GM23338 (cell line): ENCODE data around the gene STX4. TPM values are rescaled to one million over a fixed set of nuclear protein-coding genes. Genes with fewer than 3 reads are reported as not detected.

Source experiments
- ATAC-seq: fragments of 200-7000 bp; cut with Tn5 transposase; 3 replicates; pipeline ENCODE4 v1.9.1; 2020
- DNase-seq: peaks from one replicate; pipeline ENCODE4 v3.0.0-alpha.2; 2015; ENCODE audit warnings: low spot score
- H2AFZ ChIP-seq: fragments of 200-600 bp; sonication (generic); 2 replicates; pipeline ENCODE4 v1.8.0; 2016; ENCODE audit warnings: antibody characterized with exemption, mild to moderate bottlenecking, moderate library complexity
- H3F3A ChIP-seq: fragments of 200-600 bp; sonication (generic); replicated peaks from 2 replicates; pipeline ENCODE4 v1.8.0; 2017; ENCODE audit warnings: antibody characterized with exemption, mixed run types, low read depth
- H3K27ac ChIP-seq: fragments of 200-600 bp; sonication (generic); 2 replicates; pipeline ENCODE4 v1.6.1; 2016; ENCODE audit warnings: low read depth
- H3K27me3 ChIP-seq: fragments of 200-600 bp; sonication (generic); 2 replicates; pipeline ENCODE4 v1.8.0; 2016; ENCODE audit warnings: mild to moderate bottlenecking, mixed run types, moderate library complexity; ENCODE audit not compliant: insufficient read depth
- H3K36me3 ChIP-seq: fragments of 200-600 bp; sonication (generic); 2 replicates; pipeline ENCODE4 v1.8.0; 2016; ENCODE audit warnings: mild to moderate bottlenecking; ENCODE audit not compliant: insufficient read depth
- H3K4me1 ChIP-seq: fragments of 200-600 bp; sonication (generic); 2 replicates; pipeline ENCODE4 v1.8.0; 2016; ENCODE audit warnings: mild to moderate bottlenecking, moderate library complexity; ENCODE audit not compliant: insufficient read depth
- H3K4me2 ChIP-seq: fragments of 200-600 bp; sonication (generic); 2 replicates; pipeline ENCODE4 v1.7.1; 2017; ENCODE audit warnings: mixed run types
- H3K4me3 ChIP-seq: fragments of 200-600 bp; sonication (generic); 2 replicates; pipeline ENCODE4 v1.6.1; 2016; ENCODE audit warnings: mixed run types
- H3K79me2 ChIP-seq: fragments of 200-600 bp; sonication (generic); replicated peaks from 2 replicates; pipeline ENCODE4 v1.8.0; 2017; ENCODE audit warnings: mild to moderate bottlenecking; ENCODE audit not compliant: insufficient read depth
- H3K9me2 ChIP-seq: fragments of 200-600 bp; sonication (generic); 2 replicates; pipeline ENCODE4 v1.8.0; 2017; ENCODE audit not compliant: insufficient read depth
- H4K20me1 ChIP-seq: fragments of 200-600 bp; sonication (generic); replicated peaks from 2 replicates; pipeline ENCODE4 v1.8.0; 2017; ENCODE audit warnings: mild to moderate bottlenecking; ENCODE audit not compliant: insufficient read depth
- H3K27ac Mint-ChIP-seq: 2 replicates; pipeline ENCODE4 v1.8.0; 2020; ENCODE audit warnings: inconsistent platforms, mild to moderate bottlenecking, moderate library complexity, mixed read lengths
- H3K27me3 Mint-ChIP-seq: 3 replicates; pipeline ENCODE4 v1.8.0; 2022; ENCODE audit warnings: low read depth, mild to moderate bottlenecking, moderate library complexity, mixed read lengths, inconsistent platforms; ENCODE audit not compliant: insufficient read depth, poor library complexity
- H3K36me3 Mint-ChIP-seq: 3 replicates; pipeline ENCODE4 v1.8.0; 2021; ENCODE audit warnings: low read depth, mild to moderate bottlenecking, inconsistent platforms, moderate library complexity, mixed read lengths
- H3K4me1 Mint-ChIP-seq: 3 replicates; pipeline ENCODE4 v1.8.0; 2020; ENCODE audit warnings: mild to moderate bottlenecking, inconsistent platforms, mixed read lengths
- H3K4me3 Mint-ChIP-seq: 3 replicates; pipeline ENCODE4 v1.8.0; 2021; ENCODE audit warnings: moderate library complexity, mild to moderate bottlenecking, inconsistent platforms, mixed read lengths
- H3K9me3 Mint-ChIP-seq: 3 replicates; pipeline ENCODE4 v1.8.0; 2020; ENCODE audit warnings: moderate library complexity, mild to moderate bottlenecking, inconsistent platforms, mixed read lengths
- CREB1 ChIP-seq: fragments of 250-450 bp; sonication (Bioruptor Pico); IDR thresholded peaks from 2 replicates; pipeline ENCODE4 v1.5.0; 2020; ENCODE audit warnings: low read depth, mild to moderate bottlenecking, moderate library complexity
- JUNB ChIP-seq: IDR thresholded peaks from one replicate; pipeline ENCODE4 v1.6.1; 2016; ENCODE audit warnings: antibody characterized with exemption; ENCODE audit not compliant: unreplicated experiment
- POLR2AphosphoS5 ChIP-seq: IDR thresholded peaks from 2 replicates; pipeline ENCODE4 v1.6.1; 2016; ENCODE audit warnings: antibody characterized with exemption, low read depth
- STAT1 ChIP-seq: IDR thresholded peaks from one replicate; pipeline ENCODE4 v1.6.1; 2016; ENCODE audit warnings: antibody characterized with exemption; ENCODE audit not compliant: unreplicated experiment
- polyA plus RNA-seq: library from polyadenylated mRNA; unstranded; fragments of >200 nt; fragmentation: Nextera tagmentation; extraction: Ambion mirVana; gene quantifications from 2 replicates; pipeline ENCODE4 v1.2.1, GENCODE V29; 2016
- total RNA-seq: library from RNA; depleted of rRNA; stranded (reverse); fragments of >200 nt; shearing (Covaris generic); gene quantifications from 2 replicates; pipeline ENCODE4 v1.2.3, GENCODE V29; 2014
- TF ChIP-seq, protein P1 (sequence below): fragments of 250-450 bp; sonication (Bioruptor Pico); IDR thresholded peaks from 2 replicates; pipeline ENCODE4 v1.5.0; 2020; ENCODE audit warnings: mild to moderate bottlenecking, moderate library complexity
- TF ChIP-seq, protein P2 (sequence below): IDR thresholded peaks from one replicate; pipeline ENCODE4 v1.6.1; 2018; ENCODE audit warnings: antibody characterized with exemption; ENCODE audit not compliant: unreplicated experiment
- TF ChIP-seq, protein P3 (sequence below): IDR thresholded peaks from 2 replicates; pipeline ENCODE4 v1.6.1; 2016; ENCODE audit warnings: antibody characterized with exemption

The STX4 gene
- total and polyA plus RNA-seq, 2 experiments from 2014 or later: 13.0 to 39.3 TPM

DNA sequence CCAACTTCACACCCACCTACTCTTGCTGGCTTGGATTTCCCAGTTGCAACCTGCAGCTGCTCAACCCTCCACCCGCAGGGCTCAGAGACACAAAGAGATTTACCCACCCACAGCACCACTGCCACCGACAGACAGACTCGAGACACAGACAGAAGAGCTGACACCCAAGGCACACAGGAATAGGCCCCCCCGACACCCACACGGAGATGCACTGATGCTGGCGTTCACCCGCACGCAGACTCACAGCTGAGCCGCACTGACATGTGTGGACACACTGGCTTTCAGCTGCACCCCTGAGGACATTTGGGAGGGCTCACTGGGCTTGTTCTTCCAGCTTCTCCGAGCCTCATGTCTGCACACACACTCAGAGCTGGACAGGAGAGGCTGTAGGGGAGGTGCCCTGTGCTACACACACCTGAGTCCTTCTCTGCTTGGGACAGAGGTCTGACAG lies 31.1 kb upstream of the STX4 start:
- Histone ChIP-seq H4K20me1 (no peaks in the 10 kb centered on the region), H3K4me3 (no peak overlapping the region), H3K4me2 (no peak overlapping the region), H3K27me3 (no peaks in the 10 kb centered on the region), H2AFZ (no peak overlapping the region), H3K9me2 (no peaks in the 10 kb centered on the region), H3K4me1 (peaks cover 9% of the 10 kb centered on the region; the same call in 1 of the 2 replicates), H3K79me2 (peaks cover 5% of the 10 kb centered on the region), H3K27ac (no peak overlapping the region), H3F3A (peaks cover 2% of the 10 kb centered on the region; the same call in 1 of the 2 replicates), H3K36me3 (no peaks in the 10 kb centered on the region; the same call in 1 of the 2 replicates)
- H3K27ac Mint-ChIP-seq: no peak overlapping the region
- no peak overlapping the region for H3K4me3 Mint-ChIP-seq
- ATAC-seq (no peak), DNase-seq (no peak)
- H3K4me1 Mint-ChIP-seq: peaks cover 15% of the 10 kb centered on the region
- H3K9me3 Mint-ChIP-seq: no peaks in the 10 kb centered on the region
- H3K36me3 Mint-ChIP-seq: no peaks in the 10 kb centered on the region; the same call in 2 of the 3 replicates
- no peak for TF ChIP-seq CREB1 (CRISPR knock-in tag)
- TF ChIP-seq POLR2AphosphoS5: no peak
- no peak for TF ChIP-seq STAT1
- TF ChIP-seq, protein P1, sequence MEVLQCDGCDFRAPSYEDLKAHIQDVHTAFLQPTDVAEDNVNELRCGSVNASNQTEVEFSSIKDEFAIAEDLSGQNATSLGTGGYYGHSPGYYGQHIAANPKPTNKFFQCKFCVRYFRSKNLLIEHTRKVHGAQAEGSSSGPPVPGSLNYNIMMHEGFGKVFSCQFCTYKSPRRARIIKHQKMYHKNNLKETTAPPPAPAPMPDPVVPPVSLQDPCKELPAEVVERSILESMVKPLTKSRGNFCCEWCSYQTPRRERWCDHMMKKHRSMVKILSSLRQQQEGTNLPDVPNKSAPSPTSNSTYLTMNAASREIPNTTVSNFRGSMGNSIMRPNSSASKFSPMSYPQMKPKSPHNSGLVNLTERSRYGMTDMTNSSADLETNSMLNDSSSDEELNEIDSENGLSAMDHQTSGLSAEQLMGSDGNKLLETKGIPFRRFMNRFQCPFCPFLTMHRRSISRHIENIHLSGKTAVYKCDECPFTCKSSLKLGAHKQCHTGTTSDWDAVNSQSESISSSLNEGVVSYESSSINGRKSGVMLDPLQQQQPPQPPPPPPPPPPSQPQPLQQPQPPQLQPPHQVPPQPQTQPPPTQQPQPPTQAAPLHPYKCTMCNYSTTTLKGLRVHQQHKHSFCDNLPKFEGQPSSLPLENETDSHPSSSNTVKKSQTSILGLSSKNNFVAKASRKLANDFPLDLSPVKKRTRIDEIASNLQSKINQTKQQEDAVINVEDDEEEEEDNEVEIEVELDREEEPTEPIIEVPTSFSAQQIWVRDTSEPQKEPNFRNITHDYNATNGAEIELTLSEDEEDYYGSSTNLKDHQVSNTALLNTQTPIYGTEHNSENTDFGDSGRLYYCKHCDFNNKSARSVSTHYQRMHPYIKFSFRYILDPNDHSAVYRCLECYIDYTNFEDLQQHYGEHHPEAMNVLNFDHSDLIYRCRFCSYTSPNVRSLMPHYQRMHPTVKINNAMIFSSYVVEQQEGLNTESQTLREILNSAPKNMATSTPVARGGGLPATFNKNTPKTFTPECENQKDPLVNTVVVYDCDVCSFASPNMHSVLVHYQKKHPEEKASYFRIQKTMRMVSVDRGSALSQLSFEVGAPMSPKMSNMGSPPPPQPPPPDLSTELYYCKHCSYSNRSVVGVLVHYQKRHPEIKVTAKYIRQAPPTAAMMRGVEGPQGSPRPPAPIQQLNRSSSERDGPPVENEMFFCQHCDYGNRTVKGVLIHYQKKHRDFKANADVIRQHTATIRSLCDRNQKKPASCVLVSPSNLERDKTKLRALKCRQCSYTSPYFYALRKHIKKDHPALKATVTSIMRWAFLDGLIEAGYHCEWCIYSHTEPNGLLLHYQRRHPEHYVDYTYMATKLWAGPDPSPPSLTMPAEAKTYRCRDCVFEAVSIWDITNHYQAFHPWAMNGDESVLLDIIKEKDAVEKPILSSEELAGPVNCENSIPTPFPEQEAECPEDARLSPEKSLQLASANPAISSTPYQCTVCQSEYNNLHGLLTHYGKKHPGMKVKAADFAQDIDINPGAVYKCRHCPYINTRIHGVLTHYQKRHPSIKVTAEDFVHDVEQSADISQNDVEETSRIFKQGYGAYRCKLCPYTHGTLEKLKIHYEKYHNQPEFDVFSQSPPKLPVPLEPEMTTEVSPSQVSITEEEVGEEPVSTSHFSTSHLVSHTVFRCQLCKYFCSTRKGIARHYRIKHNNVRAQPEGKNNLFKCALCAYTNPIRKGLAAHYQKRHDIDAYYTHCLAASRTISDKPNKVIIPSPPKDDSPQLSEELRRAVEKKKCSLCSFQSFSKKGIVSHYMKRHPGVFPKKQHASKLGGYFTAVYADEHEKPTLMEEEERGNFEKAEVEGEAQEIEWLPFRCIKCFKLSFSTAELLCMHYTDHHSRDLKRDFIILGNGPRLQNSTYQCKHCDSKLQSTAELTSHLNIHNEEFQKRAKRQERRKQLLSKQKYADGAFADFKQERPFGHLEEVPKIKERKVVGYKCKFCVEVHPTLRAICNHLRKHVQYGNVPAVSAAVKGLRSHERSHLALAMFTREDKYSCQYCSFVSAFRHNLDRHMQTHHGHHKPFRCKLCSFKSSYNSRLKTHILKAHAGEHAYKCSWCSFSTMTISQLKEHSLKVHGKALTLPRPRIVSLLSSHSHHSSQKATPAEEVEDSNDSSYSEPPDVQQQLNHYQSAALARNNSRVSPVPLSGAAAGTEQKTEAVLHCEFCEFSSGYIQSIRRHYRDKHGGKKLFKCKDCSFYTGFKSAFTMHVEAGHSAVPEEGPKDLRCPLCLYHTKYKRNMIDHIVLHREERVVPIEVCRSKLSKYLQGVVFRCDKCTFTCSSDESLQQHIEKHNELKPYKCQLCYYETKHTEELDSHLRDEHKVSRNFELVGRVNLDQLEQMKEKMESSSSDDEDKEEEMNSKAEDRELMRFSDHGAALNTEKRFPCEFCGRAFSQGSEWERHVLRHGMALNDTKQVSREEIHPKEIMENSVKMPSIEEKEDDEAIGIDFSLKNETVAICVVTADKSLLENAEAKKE (CRISPR knock-in tag): no peak
- H3K27me3 Mint-ChIP-seq: peaks cover 25% of the 10 kb centered on the region

DNA sequence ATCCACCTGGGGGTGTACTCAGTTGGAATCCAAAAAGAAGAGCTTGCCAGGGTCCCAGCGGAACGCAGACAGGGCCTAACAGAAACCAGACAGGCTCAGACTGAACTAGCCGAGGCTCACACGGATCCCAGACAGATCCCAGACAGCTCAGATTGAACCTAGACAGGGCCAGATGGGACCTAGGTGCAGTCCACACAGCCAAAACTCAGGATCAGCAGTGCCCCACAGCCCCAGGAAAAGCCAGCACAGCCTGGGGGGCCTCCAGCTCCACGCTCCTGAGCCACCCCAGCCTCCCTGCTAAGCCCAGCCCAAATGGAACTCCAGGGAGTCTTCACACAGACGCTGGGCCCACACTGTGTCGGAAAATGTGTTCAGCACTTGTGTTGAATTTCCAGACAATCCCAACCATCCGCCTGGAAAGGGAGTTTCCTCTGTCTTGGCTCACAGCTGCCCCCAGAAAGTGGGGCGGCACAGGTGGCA lies 30.5 kb upstream of the STX4 start:
- no peak overlapping the region for H3K27ac Mint-ChIP-seq
- H3K9me3 Mint-ChIP-seq: no peaks in the 10 kb centered on the region
- TF ChIP-seq, protein P2, sequence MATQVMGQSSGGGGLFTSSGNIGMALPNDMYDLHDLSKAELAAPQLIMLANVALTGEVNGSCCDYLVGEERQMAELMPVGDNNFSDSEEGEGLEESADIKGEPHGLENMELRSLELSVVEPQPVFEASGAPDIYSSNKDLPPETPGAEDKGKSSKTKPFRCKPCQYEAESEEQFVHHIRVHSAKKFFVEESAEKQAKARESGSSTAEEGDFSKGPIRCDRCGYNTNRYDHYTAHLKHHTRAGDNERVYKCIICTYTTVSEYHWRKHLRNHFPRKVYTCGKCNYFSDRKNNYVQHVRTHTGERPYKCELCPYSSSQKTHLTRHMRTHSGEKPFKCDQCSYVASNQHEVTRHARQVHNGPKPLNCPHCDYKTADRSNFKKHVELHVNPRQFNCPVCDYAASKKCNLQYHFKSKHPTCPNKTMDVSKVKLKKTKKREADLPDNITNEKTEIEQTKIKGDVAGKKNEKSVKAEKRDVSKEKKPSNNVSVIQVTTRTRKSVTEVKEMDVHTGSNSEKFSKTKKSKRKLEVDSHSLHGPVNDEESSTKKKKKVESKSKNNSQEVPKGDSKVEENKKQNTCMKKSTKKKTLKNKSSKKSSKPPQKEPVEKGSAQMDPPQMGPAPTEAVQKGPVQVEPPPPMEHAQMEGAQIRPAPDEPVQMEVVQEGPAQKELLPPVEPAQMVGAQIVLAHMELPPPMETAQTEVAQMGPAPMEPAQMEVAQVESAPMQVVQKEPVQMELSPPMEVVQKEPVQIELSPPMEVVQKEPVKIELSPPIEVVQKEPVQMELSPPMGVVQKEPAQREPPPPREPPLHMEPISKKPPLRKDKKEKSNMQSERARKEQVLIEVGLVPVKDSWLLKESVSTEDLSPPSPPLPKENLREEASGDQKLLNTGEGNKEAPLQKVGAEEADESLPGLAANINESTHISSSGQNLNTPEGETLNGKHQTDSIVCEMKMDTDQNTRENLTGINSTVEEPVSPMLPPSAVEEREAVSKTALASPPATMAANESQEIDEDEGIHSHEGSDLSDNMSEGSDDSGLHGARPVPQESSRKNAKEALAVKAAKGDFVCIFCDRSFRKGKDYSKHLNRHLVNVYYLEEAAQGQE: no peak
- TF ChIP-seq, protein P3, sequence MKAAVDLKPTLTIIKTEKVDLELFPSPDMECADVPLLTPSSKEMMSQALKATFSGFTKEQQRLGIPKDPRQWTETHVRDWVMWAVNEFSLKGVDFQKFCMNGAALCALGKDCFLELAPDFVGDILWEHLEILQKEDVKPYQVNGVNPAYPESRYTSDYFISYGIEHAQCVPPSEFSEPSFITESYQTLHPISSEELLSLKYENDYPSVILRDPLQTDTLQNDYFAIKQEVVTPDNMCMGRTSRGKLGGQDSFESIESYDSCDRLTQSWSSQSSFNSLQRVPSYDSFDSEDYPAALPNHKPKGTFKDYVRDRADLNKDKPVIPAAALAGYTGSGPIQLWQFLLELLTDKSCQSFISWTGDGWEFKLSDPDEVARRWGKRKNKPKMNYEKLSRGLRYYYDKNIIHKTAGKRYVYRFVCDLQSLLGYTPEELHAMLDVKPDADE: no peak
- no peak for TF ChIP-seq JUNB
- no peak for TF ChIP-seq STAT1

More for the DNA sequence above, 30.5 kb upstream of the STX4 start:
- ATAC-seq: no peak
- DNase-seq: no peak
- peaks cover 2% of the 10 kb centered on the region; the same call in 1 of the 2 replicates for H3F3A ChIP-seq
- H3K4me3 Mint-ChIP-seq: no peak overlapping the region
- H3K4me3 ChIP-seq: no peak overlapping the region
- H3K36me3 ChIP-seq: no peaks in the 10 kb centered on the region; the same call in 1 of the 2 replicates
- no peaks in the 10 kb centered on the region for H3K9me2 ChIP-seq
- 0 out of 2 replicates have a peak, but pooled peaks cover 5% of the 10 kb centered on the region for H4K20me1 ChIP-seq
- H3K36me3 Mint-ChIP-seq: no peaks in the 10 kb centered on the region; the same call in 2 of the 3 replicates
- no peak overlapping the region for H2AFZ ChIP-seq
- no peaks in the 10 kb centered on the region for H3K27me3 ChIP-seq
- no peak overlapping the region for H3K4me2 ChIP-seq
- H3K4me1 ChIP-seq: peaks cover 5% of the 10 kb centered on the region; the same call in 1 of the 2 replicates
- peaks cover 5% of the 10 kb centered on the region for H3K79me2 ChIP-seq
- H3K27ac ChIP-seq: no peak overlapping the region
- H3K27me3 Mint-ChIP-seq: peaks cover 23% of the 10 kb centered on the region
- peaks cover 13% of the 10 kb centered on the region for H3K4me1 Mint-ChIP-seq
